CD1c-positive myeloid dendritic cell (primary cell): ENCODE data around the gene WASF1.
"Not testable (repeated sequence)": the region's sequence is repeated elsewhere in the genome, so short reads cannot be mapped to it uniquely, and the experiment has no call there.

Experiments used
- DNase-seq: peaks from one replicate; pipeline ENCODE4 v3.0.0-alpha.2; 2016; ENCODE audit errors: extremely low spot score

Gene WASF1

GRCh38 chr6:110089323-110089722 lies 90.1 kb downstream of the WASF1 start:
- no peak for DNase-seq

- DNase-seq: no peak
Measured at GRCh38 chr6:110085285-110085684, 94.2 kb downstream of the WASF1 start.

- DNase-seq: no peak
Measured at GRCh38 chr6:110083875-110084585, 95.4 kb downstream of the WASF1 start.

GRCh38 chr6:110075406-110075805 lies 104.1 kb downstream of the WASF1 start:
- no peak for DNase-seq

GRCh38 chr6:110073474-110073873 lies 106.0 kb downstream of the WASF1 start:
- DNase-seq: not testable (repeated sequence)

GRCh38 chr6:110068592-110068967 lies 110.9 kb downstream of the WASF1 start:
- DNase-seq: no peak

GRCh38 chr6:110067837-110068591 lies 111.5 kb downstream of the WASF1 start:
- no peak for DNase-seq

GRCh38 chr6:110064744-110065524 lies 114.5 kb downstream of the WASF1 start:
- no peak for DNase-seq

GRCh38 chr6:110063594-110064263 lies 115.7 kb downstream of the WASF1 start:
- DNase-seq: no peak

- DNase-seq: no peak
Measured at GRCh38 chr6:110055387-110055735, 124.1 kb downstream of the WASF1 start.

GRCh38 chr6:110054664-110055386 lies 124.6 kb downstream of the WASF1 start:
- DNase-seq: no peak

GRCh38 chr6:110053395-110054240 lies 125.9 kb downstream of the WASF1 start:
- DNase-seq: peak; percentile 53

- DNase-seq: no peak
Measured at GRCh38 chr6:110050440-110050813, 129.0 kb downstream of the WASF1 start.
